OCI-LY3 (cell line): ENCODE results near the gene KIAA0319L.

Experiments
- H2AFZ ChIP-seq: fragments of 200-600, 300-600 bp; shearing (Covaris generic); 2 replicates; pipeline ENCODE4 v1.6.0; 2014; ENCODE audit warnings: antibody characterized with exemption, low read depth, low read length
- H3K27ac ChIP-seq: fragments of 200-600, 300-600 bp; sonication (generic); 2 replicates; pipeline ENCODE4 v1.5.1; 2014; ENCODE audit warnings: mild to moderate bottlenecking, low read length, moderate library complexity, mixed read lengths
- H3K27me3 ChIP-seq: fragments of 200-600, 300-600 bp; sonication (generic); 2 replicates; pipeline ENCODE4 v1.6.1; 2014; ENCODE audit warnings: low read depth, low read length, mixed read lengths
- H3K36me3 ChIP-seq: fragments of 200-600, 300-600 bp; sonication (generic); replicated peaks from 2 replicates; pipeline ENCODE3; 2014; ENCODE audit warnings: low read depth, low read length, mixed read lengths
- H3K4me1 ChIP-seq: fragments of 300-600, 200-600 bp; sonication (generic); 2 replicates; pipeline ENCODE4 v1.6.1; 2014; ENCODE audit warnings: low read length, mixed read lengths
- H3K4me2 ChIP-seq: fragments of 200-600, 300-600 bp; sonication (generic); 2 replicates; pipeline ENCODE4 v1.6.1; 2014; ENCODE audit warnings: low read length, mixed read lengths
- H3K4me3 ChIP-seq: fragments of 300-600, 200-600 bp; sonication (generic); 2 replicates; pipeline ENCODE4 v1.5.1; 2014; ENCODE audit warnings: antibody characterized with exemption, mild to moderate bottlenecking, low read length, moderate library complexity
- H3K79me2 ChIP-seq: fragments of 300-600, 200-600 bp; shearing (Covaris generic); 2 replicates; pipeline ENCODE4 v1.6.1; 2014; ENCODE audit warnings: mild to moderate bottlenecking, low read length, mixed read lengths
- H3K9ac ChIP-seq: fragments of 300-600, 200-600 bp; shearing (Covaris generic); 2 replicates; pipeline ENCODE4 v1.6.0; 2014; ENCODE audit warnings: mild to moderate bottlenecking, low read length, moderate library complexity
- H3K9me3 ChIP-seq: fragments of 200-600, 300-600 bp; shearing (Covaris generic); 2 replicates; pipeline ENCODE4 v1.6.1; 2014; ENCODE audit warnings: low read length, mixed read lengths; ENCODE audit not compliant: insufficient read depth
- H4K20me1 ChIP-seq: fragments of 200-600, 300-600 bp; sonication (generic); 2 replicates; pipeline ENCODE4 v1.6.1; 2016; ENCODE audit warnings: low read length, mixed read lengths; ENCODE audit not compliant: insufficient read depth
- CTCF ChIP-seq: fragments of 200-600, 300-600 bp; sonication (generic); IDR thresholded peaks from 2 replicates; pipeline ENCODE4 v1.5.1; 2014; ENCODE audit warnings: antibody characterized with exemption, low read length, low read depth
- EZH2phosphoT487 ChIP-seq: fragments of 200-600 bp; shearing (Covaris generic); IDR thresholded peaks from 2 replicates; pipeline ENCODE4 v1.6.1; 2018; ENCODE audit warnings: antibody characterized with exemption, mixed run types, low read depth

The KIAA0319L gene

DNA sequence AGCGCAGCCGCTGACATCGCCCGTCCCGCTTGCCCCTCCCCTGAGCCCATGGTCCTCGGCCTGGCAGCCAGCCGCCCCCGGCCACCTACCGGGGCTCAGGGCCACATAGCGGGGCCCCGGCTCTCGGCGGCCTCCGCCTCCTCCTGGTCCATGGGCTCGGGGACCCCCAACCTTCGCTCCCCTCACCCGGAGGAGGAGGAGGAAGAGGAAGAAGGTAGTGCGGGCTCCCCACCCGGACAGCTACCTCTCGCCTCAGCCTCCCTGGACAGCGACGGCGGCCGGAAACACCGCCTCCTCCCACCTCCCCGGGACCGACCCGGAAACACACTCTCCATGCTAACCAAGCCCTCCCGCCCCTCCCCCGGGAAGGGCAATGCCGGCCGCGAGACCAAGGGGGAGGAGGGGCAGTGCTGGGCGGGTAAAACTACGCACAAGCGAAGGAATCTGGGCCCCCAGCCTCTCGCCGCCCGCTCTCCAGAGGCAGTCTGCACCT, at the start of gene KIAA0319L:
TSS of gene KIAA0319L (minus strand) at position 286 of the 493 bp plus-strand sequence. CDS start 2,912 bp downstream, outside the sequence.
- H3K4me3 ChIP-seq: peak within 1 kb of the TSS; percentile 97
- H3K27ac ChIP-seq: peak within 1 kb of the TSS; percentile 66
- H3K79me2 ChIP-seq: peaks cover 30% of the 10 kb centered on the region
- no peaks in the 10 kb centered on the region for H4K20me1 ChIP-seq
- TF ChIP-seq EZH2phosphoT487 (no peak), CTCF (no peak)
- no peaks in the 10 kb centered on the region for H3K9me3 ChIP-seq
- H3K27me3 ChIP-seq: no peaks in the 10 kb centered on the region
- H2AFZ ChIP-seq: peak within 1 kb of the TSS; percentile 69; the same call in 1 of the 2 replicates
- H3K4me2 ChIP-seq: peak within 1 kb of the TSS; percentile 97
- peaks cover 2% of the 10 kb centered on the region for H3K36me3 ChIP-seq
- peaks cover 16% of the 10 kb centered on the region for H3K4me1 ChIP-seq
- H3K9ac ChIP-seq: peak within 1 kb of the TSS; percentile 81

DNA sequence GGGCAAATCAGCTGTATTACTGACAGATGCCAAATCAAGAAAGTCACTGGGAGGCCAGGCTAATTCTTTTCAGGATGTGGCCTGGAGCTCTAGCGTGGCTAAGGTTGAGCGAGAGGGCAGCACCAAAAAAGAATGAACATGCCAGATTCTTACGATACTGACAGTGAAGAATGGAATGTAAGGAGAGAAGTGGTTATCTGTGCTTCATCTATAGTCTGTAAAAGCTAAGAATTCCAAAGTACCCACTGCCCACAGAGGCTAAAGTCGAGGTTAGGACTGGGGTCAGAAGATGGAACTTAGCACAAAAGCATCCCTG, 48.6 kb upstream of the KIAA0319L start:
- no peak overlapping the region for H3K4me2 ChIP-seq
- no peak overlapping the region for H3K27ac ChIP-seq
- peaks cover 33% of the 10 kb centered on the region for H3K79me2 ChIP-seq
- no peak overlapping the region for H2AFZ ChIP-seq
- TF ChIP-seq EZH2phosphoT487 (no peak), CTCF (no peak)
- no peaks in the 10 kb centered on the region for H3K9me3 ChIP-seq
- H4K20me1 ChIP-seq: no peaks in the 10 kb centered on the region
- H3K4me1 ChIP-seq: no peaks in the 10 kb centered on the region
- H3K36me3 ChIP-seq: peaks cover 17% of the 10 kb centered on the region
- no peaks in the 10 kb centered on the region for H3K27me3 ChIP-seq
- no peak overlapping the region for H3K4me3 ChIP-seq
- H3K9ac ChIP-seq: no peak overlapping the region

GRCh38 chr1:35605071-35605866, 48.1 kb upstream of the KIAA0319L start:
- H3K4me3 ChIP-seq: no peak overlapping the region
- peaks cover 29% of the 10 kb centered on the region for H3K79me2 ChIP-seq
- no peak overlapping the region for H3K27ac ChIP-seq
- no peaks in the 10 kb centered on the region for H4K20me1 ChIP-seq
- no peaks in the 10 kb centered on the region for H3K9me3 ChIP-seq
- no peaks in the 10 kb centered on the region for H3K4me1 ChIP-seq
- H3K27me3 ChIP-seq: no peaks in the 10 kb centered on the region
- peaks cover 17% of the 10 kb centered on the region for H3K36me3 ChIP-seq
- no peak overlapping the region for H3K9ac ChIP-seq
- TF ChIP-seq EZH2phosphoT487 (no peak), CTCF (no peak)
- H3K4me2 ChIP-seq: no peak overlapping the region
- H2AFZ ChIP-seq: no peak overlapping the region

DNA sequence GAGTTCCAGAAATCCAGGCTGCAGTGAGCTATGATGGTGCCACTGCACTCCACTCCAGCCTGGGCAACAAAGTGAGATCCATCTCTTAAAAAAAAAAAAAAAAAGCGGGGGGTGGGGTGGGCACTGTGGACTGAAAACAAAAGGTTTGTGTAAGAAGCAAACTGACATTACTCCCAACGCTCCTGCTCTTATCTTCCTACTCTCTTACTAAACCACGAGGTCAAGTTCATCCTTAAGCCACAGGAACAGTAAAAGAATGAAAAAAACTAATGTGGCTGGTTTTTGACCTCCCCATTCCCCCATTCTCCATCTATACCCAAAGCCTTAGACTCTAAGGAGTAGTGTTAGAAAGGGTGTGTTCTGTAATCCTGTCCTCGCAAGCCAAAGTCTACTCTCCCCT, 46.7 kb upstream of the KIAA0319L start:
- H3K9ac ChIP-seq: no peak overlapping the region
- peaks cover 27% of the 10 kb centered on the region for H3K79me2 ChIP-seq
- TF ChIP-seq CTCF: no peak
- no peak for TF ChIP-seq EZH2phosphoT487
- no peak overlapping the region for H3K4me3 ChIP-seq
- peaks cover 12% of the 10 kb centered on the region for H3K36me3 ChIP-seq
- no peaks in the 10 kb centered on the region for H3K27me3 ChIP-seq
- H3K4me2 ChIP-seq: no peak overlapping the region
- no peaks in the 10 kb centered on the region for H3K4me1 ChIP-seq
- H4K20me1 ChIP-seq: no peaks in the 10 kb centered on the region
- no peak overlapping the region for H3K27ac ChIP-seq
- no peak overlapping the region for H2AFZ ChIP-seq
- no peaks in the 10 kb centered on the region for H3K9me3 ChIP-seq
